ENCODE data around the gene EVX2.

Gene EVX2

DNA sequence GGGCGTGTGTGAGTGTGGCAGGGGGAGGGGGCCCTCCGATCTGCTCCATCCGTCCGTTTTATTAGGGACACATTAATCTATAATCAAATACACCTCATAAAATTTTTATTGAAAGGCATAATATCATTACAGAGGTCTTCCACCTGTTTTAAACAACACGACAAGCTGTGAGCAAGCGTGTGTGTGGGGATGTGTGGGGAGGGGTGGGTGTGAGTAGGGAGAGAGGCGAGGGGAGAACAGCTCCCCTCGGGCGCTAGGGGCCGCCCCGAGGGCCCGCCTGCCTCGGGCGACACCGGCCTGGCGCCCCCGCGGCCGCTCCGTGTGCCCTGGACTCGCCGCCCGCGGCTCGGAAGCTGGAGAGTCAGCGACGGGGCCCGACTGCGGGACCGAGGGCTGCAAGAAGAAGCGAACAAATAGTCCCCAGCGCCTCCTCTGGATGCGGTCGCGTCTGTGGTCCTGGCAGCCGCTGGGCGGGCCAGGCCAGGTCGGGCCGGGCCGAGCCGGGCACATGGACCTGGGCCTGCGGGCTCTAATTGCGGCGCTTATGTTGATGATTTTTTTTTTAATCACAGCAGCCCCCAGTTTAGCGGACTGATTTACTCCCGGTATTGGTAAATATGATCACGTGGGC is 38.4 kb upstream of the EVX2 start:
- no peak for DNase-seq (ENCODE audit: low read depth in 2 of 2, low spot score in 1 of 2)

DNA sequence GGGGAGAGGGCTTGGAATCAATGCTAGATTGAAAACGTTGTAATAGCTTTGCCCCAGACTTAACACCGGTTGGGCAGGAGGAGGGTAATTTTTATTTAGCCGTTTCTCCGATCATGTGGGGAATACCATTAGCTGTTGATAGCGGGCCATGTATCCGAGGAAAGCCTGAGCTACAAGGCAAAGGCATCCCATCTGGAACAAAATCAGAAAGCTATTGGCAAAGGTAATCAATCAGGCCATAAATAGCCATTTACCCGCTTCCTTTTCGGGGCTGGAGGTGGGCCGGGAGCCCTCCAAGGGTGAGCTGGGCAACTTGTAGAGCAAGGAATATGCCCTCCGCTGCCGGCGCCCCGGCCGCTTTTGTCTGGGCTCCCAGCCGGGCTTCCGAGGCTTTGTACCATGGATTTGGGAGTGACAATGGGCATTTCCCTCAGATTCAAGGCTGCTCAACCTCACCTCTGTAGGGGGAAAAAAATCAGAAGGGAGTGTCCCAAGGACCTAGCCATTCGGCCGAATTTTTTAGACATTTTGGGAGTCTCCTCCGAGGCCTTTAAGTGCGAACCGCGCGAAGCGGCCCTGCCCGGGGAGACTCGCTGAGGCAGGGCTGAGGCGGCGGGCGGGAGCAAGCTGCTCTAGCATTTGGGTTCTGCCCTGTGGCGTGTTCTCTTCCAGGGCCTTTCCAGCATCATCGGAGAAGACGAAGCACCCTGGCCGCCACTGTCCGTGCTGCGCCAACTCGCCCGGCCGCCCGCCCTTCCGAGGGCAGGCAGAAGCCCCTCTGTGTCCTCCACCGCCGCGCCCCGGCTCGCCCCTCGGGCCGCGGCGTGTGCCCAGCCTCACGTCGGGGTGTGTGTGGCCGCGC is 37.7 kb upstream of the EVX2 start:
- no peak for DNase-seq (ENCODE audit: low read depth in 2 of 2, low spot score in 1 of 2)

- no peak for DNase-seq (ENCODE audit: low read depth in 2 of 2, low spot score in 1 of 2)
Observed at GRCh38 chr2:176120364-176121189, 36.8 kb upstream of the EVX2 start.

GRCh38 chr2:176118601-176119339 is 35.0 kb upstream of the EVX2 start:
- DNase-seq (ENCODE audit: low read depth in 2 of 2, low spot score in 1 of 2): no peak

DNA sequence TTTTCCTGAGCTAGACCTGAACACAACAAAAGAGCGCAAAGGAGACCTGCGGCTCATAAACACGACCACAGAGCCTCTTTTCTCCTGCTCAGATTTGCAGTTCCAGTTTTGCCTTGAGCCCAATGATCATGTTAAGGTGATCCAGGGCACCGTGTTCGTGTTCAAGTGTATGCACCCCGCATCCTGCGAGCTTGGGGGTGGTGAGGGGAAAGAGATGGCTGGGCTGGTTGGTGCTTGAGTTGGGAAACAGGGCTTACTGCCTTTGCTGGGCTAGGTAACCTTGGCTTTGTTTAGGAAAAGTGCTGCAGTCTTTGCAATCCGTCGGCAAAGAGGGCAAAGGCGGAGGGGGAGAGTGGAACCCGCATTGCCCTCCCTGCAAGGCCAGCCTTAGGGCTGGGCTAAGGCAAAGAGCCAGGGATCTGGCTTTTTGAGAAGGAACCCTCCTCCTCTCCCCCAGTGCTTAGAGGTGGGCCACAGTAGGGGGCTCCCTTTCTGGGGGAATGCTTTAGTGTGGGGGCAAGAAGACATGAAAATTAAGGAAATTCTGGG is 34.1 kb upstream of the EVX2 start:
- DNase-seq (ENCODE audit: low read depth in 2 of 2, low spot score in 1 of 2): no peak

DNA sequence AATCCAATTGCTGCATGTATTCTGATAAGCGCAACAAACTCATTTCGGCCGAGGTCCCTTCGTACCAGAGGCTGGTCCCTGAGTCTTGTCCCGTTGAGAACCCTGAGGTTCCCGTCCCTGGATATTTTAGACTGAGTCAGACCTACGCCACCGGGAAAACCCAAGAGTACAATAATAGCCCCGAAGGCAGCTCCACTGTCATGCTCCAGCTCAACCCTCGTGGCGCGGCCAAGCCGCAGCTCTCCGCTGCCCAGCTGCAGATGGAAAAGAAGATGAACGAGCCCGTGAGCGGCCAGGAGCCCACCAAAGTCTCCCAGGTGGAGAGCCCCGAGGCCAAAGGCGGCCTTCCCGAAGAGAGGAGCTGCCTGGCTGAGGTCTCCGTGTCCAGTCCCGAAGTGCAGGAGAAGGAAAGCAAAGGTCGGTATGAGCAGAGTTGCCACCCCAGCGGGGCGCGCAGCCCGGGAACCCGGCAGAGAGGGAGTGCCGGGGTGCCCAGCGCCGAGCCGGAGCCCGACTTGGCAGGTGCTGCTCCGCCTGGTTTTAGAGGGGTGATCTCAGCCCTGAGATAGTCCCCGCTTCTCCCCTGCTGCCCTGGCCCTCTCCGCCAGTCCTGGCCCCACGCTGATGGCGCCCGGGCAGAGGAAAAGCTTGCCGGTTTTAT is 33.5 kb upstream of the EVX2 start:
- no peak for DNase-seq (ENCODE audit: low read depth in 2 of 2, low spot score in 1 of 2)

DNA sequence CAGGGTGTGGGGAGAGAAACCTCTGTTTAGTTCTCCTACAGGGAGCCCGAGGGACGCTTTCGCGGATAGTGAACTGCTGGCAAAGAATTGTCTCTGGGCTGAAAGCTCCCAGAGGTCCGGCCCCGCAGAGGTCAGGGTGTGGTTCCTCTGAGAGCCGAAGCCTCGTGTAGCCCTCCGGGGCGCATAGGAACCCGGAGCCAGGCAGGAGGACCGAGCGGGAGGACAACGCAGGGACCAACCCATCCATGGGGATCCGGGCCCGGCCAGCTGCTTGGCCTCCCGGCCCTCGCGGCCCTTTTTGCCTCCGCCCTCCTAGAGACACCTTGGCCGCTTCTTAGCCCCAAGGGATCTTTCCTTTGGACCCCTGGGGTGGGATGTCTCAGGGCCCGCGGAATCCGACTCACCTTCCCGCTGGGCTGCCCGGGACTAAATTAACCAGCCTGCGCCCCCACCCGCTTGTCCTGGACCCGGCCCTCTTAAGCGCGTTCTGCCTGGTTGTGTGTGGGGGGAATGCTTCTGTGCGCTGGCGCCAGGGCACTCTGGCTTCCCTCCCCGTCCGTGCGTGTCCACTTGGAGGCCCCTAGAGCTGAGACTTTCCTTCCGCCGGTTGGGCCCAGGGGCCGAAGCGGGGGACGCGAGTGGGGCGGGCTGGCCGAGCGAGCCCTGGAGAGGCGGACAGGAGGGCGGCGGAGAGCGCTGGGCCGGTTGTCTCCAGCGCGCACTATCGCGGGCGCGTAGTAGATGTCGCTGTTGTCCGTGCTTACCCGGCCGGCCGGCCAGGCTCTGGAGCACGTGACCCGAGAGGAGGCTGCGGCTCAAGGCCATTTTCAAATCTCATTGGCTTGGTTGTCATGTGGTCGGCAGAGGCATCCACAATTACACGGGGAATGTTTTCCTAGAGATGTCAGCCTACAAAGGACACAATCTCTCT is 32.4 kb upstream of the EVX2 start, which contains the start of gene HOXD10:
TSS of gene HOXD10 (plus strand) at position 896 of the 931 bp plus-strand sequence. CDS start 56 bp downstream, outside the sequence.
- no peak for DNase-seq (ENCODE audit: low read depth in 2 of 2, low spot score in 1 of 2)

- DNase-seq (ENCODE audit: low read depth in 2 of 2, low spot score in 1 of 2): no peak
Observed at GRCh38 chr2:176114930-176115625, 31.3 kb upstream of the EVX2 start.

DNA sequence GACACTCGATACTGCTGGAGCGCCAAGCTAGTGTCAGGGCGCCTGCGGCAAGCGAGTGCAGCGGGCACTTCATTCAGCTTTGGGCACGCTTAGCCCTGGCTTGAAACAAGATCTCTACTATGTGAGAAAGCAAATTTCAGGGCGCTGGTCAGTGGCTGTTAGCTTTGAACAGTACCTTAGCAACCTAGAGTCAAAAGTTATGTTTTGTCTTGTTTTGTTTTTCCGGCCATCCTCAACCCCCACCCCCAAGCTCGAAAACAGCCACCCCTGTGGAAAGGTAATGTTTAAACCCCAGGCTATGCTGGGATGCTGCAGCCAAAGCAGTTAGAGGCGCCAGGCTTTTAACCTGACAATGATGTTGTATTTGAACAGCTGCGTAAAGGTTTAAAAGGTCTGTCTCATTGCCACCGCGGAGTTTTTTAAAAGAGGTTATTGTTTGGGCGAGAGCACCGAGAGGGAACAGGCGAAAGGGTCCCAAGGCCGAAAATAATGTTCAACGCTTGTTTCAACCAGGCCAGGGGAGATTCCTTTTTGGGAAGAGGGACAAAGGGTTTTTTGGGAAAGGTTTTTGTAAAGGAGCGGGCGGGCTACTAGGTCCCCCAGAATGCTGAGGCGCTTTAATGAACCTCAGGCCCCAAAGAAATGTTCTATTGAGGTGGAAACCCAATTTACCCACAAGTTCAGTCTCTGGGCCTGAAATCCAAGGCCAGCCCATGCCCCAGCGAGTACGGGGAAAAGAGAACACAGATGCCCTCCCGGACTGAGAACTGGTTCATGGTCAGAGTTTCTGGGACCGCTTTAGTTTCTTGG is 30.6 kb upstream of the EVX2 start:
- no peak for DNase-seq (ENCODE audit: low read depth in 2 of 2, low spot score in 1 of 2)

DNA sequence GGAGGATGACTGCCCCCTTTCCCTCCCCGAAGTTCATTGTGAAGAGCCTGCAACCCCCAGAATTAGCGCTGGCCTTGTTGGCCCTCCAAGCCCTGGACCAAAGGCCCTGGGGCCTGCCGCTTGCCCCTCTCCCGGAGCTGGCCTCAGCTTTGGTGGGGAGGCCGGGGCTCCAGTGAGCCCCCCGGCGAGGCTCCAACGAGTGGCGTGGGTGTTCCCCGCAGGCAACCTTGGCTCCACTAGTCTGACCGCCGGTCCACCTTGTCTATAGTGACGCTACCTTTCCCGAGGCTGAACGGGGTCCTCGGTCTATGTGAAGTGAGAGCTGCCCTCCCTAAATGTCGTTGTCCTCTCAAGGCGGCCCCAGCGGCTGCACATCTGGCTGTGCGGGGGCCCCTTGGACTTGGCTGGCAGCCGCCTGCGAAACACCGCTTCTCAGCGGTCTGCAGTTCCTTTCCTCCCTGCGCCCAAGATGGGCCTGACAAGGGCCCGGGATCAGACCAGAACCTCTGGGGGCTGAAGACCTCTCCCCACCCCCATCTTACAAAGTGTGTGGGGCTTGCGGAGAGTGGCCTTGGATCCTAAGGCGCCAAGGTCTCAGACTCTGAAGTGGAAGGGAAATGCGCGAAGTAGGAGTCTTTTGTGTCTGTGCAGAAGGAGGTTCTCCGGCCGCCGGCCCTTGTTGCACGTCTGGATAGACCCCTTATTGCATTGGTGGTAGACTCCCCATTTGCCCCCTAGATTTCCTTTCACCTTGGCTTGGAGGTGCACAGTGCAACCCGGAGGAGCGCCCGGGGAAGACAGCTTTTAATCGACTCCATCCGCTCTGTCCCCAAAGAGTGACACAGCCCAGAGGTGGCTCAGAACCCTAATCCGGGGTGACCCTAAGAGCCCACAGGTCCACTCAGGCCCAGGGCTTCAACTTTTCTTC is 28.9 kb upstream of the EVX2 start:
- no peak for DNase-seq (ENCODE audit: low read depth in 2 of 2, low spot score in 1 of 2)

- no peak for DNase-seq (ENCODE audit: low read depth in 2 of 2, low spot score in 1 of 2)
Observed at GRCh38 chr2:176111846-176112374, 28.1 kb upstream of the EVX2 start.

DNA sequence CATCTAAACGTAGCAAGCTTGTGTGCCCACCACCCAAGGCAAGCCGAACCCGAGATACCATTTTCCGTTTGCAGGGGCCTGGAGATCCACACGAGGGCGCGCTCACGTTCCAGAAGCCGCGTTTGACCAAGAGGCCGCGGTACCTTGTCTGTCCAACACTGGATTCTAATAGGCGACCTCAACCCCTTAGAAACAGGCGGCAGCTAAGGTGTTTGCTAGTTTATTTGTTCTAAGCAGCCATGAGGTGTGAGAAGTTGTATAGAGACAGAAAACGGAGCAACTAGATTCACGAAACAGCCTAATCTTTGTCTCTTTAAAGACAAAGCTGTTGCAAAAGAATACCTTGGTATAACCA is 27.5 kb upstream of the EVX2 start:
- no peak for DNase-seq (ENCODE audit: low read depth in 2 of 2, low spot score in 1 of 2)

- no peak for DNase-seq (ENCODE audit: low read depth in 2 of 2, low spot score in 1 of 2)
Observed at GRCh38 chr2:176110415-176111308, 26.9 kb upstream of the EVX2 start.

DNA sequence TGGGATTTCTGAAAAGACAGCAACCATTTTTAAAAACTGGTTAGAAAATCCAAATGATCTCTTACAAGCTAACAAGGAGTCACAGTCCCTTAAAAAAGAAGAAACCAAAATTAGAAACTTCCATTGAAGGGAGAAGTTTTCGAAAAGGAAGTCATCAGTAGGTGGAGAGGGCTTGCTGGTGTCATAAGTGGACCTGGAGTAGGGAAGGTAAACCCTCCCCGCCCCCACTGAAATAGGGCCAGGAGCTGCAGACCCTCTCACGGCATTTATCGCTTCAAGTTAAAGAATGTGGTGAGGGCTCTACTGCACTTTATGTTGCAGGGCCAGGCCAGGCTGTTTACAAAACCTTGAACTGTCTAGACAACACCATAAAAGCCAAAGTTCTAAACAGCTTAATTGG is 26.2 kb upstream of the EVX2 start:
- DNase-seq (ENCODE audit: low read depth in 2 of 2, low spot score in 1 of 2): no peak

DNA sequence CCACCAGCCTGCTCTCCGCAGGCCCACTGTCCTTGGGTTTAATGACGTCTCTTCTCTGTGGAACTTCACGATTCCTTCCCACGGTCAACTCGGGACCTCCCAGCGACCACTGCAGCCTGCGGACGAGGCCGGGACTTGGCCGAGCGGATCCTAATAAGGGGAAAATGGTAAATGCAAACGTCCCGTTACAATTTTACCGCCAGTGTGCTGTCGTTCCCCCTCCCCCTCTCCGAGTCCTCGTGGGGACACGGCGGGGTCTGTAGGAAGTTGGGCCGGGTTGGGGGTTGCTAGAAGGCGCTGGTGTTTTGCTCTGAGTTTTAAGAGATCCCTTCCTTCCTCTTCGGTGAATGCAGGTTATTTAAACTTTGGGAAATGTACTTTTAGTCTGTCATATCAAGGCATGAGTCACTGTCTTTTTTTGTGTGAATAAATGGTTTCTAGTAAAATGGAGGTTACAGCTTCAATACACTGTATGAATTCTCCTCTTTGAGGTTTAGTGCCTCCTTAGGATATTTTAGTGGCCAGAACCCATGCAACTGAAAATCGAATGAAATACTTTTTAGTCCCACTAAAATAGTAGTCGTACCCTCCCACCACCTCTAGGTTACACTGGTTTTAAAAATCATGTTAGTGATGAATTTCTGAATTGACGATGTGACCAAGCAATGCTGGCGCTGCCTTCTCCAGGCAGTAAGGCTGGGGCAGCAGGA is 25.6 kb upstream of the EVX2 start:
- DNase-seq (ENCODE audit: low read depth in 2 of 2, low spot score in 1 of 2): no peak

Data from stimulated activated CD8-positive, alpha-beta memory T cell treated with anti-CD3 and anti-CD28 coated beads, Interleukin-4, amount 100 ng/mL, for 4 hours (primary cell).